Measurements from ENCODE around the gene DLX3.

The DLX3 gene

DNA sequence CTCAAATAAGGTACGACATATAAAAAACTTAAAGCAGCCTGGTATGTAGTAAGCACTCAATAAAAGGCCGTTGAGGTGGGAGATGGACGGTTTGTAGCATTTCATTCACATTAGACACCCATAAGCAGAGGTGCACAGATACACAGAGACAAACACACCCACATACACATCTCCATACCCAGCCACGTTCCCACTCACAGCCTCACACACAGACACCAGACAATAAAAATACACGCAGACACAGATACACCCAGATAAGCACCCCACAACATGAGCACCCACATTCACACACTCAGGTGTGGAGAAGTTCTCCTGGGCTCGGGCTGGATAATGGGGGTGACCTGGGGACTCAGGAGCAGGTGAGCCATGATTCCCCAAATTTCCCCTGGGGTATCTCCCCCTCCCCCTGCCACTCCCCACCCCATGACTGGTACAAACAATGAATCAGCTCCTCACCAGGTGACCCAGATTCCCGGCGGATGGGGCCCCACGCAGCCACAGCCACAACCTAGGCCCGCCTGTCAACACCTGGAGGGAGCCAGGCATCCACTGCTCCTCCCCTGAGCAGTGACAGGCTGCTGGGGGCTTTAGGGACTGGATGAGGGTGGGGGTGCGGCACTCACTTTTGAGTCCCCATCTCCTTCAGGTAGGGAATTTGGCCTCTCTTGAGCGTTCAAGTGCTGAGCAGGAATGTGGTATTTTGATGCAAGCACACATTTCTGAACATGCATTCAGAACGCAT is 2.7 kb downstream of the DLX3 start:
- DNase-seq (ENCODE audit: low read depth), result no peak

DNA sequence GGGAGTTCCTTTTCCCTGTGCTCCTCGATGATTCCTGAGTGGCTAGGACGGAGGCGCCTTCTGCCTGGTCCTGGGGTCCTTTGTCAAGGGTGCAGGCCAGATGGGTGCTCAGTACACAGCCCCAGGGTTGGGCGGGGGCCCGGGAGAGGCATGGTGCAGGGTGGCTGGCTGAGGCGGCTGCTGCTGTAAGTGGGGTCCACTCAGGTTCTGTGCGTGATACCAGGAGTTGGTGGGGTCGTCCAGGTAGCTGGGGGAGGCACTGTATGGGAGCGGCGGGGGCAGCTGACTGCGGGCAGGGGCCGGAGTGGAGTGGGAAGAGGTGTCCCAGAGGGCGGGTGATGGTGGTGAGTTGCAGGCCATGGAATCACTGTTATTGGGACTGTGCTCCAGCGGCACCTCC is 3.6 kb downstream of the DLX3 start:
- no peak for DNase-seq (ENCODE audit: low read depth)

DNA sequence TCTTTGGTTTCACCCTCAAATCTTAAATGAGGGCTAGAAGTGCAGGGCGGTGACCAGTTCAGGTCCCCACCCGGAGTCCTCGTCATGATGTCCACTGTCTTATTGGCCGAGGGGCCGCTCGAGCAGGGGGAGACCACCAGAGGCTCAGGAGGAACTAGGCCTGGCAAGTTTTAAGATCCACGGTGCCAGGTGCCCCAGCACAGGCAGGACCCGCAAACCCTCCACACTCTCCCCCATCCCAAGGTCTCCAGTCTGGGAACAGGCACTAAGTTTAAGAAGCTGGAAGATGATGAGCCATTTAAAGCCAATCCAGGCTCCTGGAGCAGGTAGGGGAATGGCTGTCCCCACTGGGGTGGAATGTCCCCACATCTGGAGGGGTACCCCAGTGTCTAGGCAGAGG is 4.1 kb downstream of the DLX3 start:
- no peak for DNase-seq (ENCODE audit: low read depth)

GRCh38 chr17:49990331-49990730 is 4.7 kb downstream of the DLX3 start:
- no peak for DNase-seq (ENCODE audit: low read depth)

- DNase-seq (ENCODE audit: low read depth), result no peak
These were observed 5.5 kb downstream of the DLX3 start for GRCh38 chr17:49989518-49989880.

GRCh38 chr17:49987681-49988441 is 7.2 kb downstream of the DLX3 start:
- no peak for DNase-seq (ENCODE audit: low read depth)

DNA sequence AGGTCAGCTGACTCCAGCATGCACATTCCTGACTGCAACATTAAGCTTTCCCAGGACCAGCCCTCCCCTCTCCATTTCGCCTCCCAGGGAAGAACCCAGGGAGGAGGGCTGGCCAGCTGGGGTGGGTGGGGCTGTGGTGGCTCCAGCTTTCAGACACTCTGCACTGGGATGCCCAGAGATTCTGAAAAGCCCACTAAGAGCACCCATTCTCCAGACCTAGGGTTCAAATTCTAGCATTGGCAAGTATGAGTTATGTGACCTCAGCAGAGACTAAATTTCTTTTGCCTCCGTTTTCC is 7.8 kb downstream of the DLX3 start:
- no peak for DNase-seq (ENCODE audit: low read depth)

GRCh38 chr17:49986396-49987289 is 8.4 kb downstream of the DLX3 start:
- no peak for DNase-seq (ENCODE audit: low read depth)

DNA sequence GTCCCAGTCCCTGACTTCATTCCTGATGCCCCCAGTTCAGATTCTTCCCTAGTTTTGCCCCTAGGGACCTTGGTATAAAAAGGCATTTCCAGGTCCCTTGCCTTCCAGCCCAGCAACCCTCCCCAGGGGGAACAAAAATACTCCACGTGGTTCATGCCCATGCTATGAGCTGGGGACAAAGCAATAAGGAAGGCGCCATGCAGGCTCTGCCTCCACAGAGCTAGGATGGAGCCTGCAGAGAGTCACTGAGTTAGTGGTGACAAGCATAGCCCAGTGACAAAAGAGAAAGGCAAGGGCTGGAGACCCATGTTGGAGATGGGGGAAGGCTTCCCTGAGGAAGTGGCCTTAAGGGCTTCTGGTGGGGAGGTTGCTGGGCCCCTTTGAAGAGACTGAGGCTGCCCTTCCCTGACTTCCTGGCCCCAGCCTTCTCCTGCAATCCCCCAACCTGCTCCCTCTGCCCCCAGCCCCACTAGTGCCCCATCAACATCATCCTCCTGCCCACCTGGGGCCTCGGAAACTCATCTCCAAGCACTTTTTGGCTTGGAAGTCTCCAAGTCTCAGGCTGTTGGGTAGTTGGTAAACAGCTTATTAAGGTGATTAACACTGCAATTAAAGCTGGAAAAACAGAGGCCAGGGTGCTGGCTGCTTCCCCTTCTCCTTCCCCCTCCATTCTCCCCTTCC is 9.6 kb downstream of the DLX3 start:
- no peak for DNase-seq (ENCODE audit: low read depth)

GRCh38 chr17:49984776-49985175 is 10.2 kb downstream of the DLX3 start:
- no peak for DNase-seq (ENCODE audit: low read depth)

GRCh38 chr17:49984283-49984682 is 10.7 kb downstream of the DLX3 start:
- no peak for DNase-seq (ENCODE audit: low read depth)

DNA sequence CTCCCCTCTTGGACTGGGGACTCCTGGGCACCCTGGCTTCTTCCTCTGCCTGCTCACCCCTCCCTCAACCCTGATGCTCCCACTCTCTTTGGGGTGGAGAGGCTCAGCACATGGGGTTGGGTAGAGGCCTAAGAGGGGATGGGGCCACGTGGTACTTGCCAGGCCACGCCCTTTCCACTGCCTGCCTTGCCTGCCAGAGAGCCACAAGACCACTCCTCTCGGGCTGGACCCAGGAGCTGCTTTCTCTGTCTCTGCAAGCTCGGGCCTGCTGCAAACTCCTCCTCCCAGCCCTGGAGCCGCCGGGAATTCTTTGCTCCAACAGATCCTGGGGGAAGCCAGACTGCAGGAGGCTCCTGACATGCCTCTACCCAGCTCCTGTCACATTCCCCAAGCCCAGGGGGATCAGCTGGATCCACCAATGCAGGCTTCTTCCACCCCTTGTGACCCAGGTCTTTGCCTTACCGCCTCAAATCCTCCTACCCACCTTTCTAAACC is 14.3 kb downstream of the DLX3 start:
- no peak for DNase-seq (ENCODE audit: low read depth)

DNA sequence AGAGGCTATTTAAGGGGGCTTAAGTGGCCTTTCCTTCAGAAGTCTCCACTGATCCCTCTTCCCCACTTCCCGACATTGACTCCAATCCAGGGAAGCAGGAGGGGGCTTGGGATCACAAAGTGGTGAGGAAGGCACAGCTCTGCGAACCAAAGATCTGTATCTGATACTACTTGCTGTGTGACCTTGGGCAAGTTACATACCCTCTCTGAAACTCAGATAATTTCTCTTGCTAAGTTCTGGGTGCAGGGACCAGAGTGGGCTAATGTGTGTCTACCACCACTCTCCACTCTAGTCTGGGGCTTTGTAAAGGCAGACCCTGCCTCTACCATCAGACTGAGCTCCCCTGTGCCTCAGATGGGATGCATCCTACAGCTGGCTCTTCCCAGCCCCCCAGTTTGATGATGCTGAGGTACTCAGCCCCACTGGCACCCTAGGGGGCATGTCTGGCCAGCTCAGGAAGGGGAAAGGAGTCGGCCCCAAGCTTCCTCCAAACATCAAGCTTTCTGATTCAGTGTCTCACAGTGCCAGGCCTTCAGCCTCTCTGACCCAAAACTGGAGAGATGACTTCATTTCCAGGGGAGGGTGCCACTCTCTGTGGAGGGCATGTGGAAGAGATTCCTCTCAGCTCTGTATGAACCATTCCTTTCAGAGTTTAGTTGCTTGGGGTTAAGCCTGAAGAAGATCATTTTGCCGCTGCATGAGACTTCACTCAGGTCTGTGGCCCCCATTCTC is 15.1 kb downstream of the DLX3 start:
- no peak for DNase-seq (ENCODE audit: low read depth)

GRCh38 chr17:49978501-49978900 is 16.5 kb downstream of the DLX3 start:
- no peak for DNase-seq (ENCODE audit: low read depth)

DNA sequence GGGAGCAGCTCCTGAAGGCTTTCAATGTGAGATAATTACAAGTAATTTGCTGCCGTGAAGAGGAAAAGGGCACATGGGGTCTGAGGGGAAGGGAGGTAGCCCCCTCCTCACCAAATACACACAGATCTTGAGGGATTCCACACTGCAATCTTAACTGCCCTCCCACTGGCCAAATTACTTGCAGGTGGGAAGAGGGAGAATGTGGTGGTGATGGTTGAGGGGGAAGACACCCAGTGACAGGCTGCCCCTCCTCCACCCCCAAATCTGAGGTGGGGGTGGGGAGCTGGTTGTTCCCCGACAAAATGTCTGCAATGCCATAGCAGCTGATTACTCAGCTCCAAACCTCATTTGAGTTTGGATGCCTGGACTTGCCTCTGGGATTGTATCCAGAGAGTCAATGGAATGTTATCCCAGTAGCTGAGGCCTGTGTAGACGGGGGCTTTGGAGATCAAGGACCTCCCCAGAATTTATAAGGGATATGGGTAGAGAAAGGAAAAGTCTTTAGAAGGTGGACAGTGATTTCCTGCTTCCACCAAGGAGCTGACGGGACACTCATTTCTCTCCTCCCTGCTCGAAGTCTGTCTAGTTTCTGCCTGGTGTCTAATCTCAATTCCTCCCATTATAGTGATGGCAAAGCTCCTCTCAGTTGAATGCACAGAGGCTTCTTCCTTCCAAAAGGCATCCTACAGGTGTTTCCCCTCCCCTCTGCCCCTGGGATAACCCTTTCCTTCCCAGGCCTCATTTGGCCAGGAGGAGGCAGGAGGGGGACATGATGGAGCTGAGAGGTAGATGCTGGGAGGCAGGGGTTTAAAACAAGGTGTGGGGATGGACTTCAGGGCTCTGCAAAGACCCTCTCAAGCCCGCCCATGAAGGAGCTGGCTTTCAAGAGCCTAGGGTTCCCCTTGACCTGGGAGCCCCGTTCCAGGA is 17.3 kb downstream of the DLX3 start:
- DNase-seq (ENCODE audit: low read depth), result no peak

- DNase-seq (ENCODE audit: low read depth), result no peak
These were observed 18.2 kb downstream of the DLX3 start for GRCh38 chr17:49976828-49977202.

DNA sequence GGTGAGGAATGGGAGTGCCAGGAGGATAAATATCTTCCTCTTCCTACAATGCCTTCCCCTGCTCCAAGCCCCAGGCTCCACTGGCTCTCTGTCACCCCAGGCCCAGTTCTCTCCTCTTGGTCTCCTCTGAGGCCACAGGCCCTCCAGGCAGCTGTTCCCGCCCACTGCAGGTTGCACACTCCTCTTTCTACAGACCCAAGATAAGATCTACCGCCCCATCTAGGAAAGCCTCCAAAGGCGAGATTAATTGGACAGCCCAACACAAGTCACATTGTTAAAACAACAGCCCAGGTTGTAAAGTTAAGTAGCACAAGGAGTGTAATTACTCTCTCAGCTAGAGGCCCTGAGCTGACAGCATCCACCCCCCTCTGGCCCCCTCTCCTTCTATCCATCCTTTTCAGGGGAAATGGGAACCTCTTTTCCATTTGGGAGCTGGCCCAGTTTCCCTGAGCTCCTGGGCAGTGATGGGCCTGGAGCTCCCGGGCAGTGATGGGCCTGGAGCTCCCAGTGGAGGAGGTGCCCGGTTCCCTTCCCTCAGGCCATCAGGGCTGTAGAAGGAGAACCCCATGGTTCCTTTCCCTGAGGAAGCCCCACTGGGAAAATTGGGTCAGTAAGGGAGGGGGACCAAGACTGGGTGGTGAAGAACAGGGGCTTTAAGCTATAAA is 18.7 kb downstream of the DLX3 start:
- DNase-seq (ENCODE audit: low read depth), result no peak

- no peak for DNase-seq (ENCODE audit: low read depth)
These were observed 19.5 kb downstream of the DLX3 start for GRCh38 chr17:49975531-49975930.

DNA sequence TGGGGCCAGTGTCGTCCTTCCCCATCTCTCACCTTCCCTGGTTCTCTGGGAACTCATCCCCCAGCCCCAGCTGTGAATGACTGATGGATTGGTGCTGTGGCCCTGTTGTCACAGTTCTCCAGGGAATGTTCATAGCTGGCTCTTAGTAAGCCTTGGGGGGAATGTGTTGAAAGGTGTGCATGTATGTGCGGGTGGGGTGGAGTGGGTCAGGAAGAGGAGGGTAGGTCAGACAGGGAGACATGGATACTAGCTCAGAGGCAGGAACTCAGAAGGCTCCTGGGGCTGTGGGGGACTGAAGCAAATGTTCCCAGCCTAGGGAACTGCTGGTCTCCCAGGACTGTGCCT is 21.8 kb downstream of the DLX3 start:
- no peak for DNase-seq (ENCODE audit: low read depth)
